Astrocyte of the cerebellum (primary cell): ENCODE data around the gene CABP2.

Experiments used
- DNase-seq: peaks from one replicate; pipeline ENCODE4 v3.0.0-alpha.2; 2011; ENCODE audit warnings: low read depth
- H3K4me3 ChIP-seq: 2 replicates; pipeline ENCODE4 v1.5.1; 2011; ENCODE audit warnings: mild to moderate bottlenecking, low read depth, low read length, moderate library complexity
- in situ Hi-C: cut with HindIII; loops from 2 replicates; pipeline ENCODE4 v1.10.0; 2017; ENCODE audit warnings: low sequenced_read_pairs
- TF ChIP-seq, protein P1 (sequence below): IDR thresholded peaks from 2 replicates; pipeline ENCODE4 v1.5.1; 2012; ENCODE audit warnings: low read length, low read depth, moderate library complexity, mild to moderate bottlenecking; ENCODE audit errors: missing control alignments

CABP2 gene

DNA sequence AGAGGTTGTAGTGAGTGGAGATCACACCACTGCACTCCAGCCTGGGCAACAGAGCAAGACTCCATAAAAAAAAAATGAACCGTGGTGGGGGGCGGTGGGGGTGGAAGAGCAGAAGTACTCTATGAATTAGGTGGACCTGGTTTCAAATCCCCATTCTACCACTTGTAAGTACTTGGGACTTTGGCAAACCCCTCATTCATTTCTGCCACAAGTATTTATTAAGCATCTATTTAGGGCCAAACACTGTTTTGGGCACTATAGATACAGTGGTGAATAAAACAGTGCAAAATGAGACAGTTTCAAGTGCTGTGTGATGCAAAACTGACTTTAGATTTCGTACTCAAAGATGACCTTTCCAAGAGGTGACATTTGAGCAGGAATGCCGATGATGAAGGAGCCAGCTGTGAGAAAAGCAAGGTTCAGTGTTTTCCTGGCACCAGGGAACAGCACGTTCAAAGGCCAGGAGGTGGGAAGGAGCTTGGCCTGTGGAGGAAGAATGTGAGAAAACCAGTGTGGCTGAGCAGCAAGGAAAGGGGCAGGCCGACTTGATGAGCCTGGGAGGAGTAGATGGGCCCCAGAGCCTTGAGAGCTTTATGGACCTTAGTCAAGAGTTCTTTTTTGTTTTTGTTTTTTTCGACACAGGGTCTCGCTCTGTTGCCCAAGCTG lies 52.8 kb downstream of the CABP2 start:
- TF ChIP-seq, protein P1, sequence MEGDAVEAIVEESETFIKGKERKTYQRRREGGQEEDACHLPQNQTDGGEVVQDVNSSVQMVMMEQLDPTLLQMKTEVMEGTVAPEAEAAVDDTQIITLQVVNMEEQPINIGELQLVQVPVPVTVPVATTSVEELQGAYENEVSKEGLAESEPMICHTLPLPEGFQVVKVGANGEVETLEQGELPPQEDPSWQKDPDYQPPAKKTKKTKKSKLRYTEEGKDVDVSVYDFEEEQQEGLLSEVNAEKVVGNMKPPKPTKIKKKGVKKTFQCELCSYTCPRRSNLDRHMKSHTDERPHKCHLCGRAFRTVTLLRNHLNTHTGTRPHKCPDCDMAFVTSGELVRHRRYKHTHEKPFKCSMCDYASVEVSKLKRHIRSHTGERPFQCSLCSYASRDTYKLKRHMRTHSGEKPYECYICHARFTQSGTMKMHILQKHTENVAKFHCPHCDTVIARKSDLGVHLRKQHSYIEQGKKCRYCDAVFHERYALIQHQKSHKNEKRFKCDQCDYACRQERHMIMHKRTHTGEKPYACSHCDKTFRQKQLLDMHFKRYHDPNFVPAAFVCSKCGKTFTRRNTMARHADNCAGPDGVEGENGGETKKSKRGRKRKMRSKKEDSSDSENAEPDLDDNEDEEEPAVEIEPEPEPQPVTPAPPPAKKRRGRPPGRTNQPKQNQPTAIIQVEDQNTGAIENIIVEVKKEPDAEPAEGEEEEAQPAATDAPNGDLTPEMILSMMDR = no peak
- no peak for DNase-seq
- H3K4me3 ChIP-seq = no peak overlapping the region
- in situ Hi-C loops = no loop called here

DNA sequence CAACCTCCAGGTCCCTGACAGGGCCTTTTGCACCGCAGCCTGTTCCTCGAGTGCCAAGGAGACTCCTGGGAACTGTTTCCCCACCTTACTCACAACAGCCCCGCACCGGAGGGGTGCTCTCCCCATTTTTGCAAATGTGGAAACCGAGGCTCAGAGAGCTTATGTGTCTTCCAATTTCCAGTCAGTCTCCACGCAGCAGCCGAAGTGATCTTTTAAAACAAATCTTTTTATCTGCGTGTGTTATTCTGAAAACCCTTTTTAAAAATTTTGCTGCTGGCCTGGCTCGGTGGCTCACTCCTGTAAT lies 53.8 kb downstream of the CABP2 start:
- TF ChIP-seq, protein P1 = no peak
- DNase-seq = no peak
- in situ Hi-C loops = no loop called here
- H3K4me3 ChIP-seq = peak overlapping the region; percentile 82
